ENCODE measurements around the gene SMIM20.

DNA sequence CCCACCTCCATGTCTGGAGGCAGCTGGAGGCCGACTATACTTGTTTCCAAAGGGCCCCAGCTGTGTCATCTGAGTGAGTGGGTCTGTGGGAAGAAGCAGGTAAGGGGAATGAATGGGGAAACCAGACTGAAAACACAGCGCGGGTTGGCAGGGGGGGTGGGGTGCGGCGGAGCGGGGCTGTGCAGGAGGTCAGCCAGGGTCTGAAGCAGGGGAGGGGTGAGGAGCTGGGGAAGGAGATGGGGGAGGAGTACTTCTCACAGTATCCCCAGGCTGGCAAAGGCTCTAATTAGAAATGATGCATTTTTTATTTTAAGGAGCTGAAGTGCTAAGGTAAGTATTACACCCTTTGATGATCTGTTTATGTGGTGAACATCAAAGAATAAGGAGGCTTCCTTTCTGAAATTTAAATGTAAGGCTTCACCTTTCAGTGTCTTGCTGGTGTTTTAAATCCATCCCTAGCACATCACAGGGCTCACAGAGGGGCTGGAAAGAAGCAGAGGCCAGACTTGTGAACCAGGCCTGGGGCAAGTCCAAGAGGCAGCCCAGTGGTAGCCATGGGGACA is 37.5 kb downstream of the SMIM20 start:
- no peak for TF ChIP-seq POLR2A (IDR thresholded peaks at IDR 0.05)
- TF ChIP-seq, protein P1, sequence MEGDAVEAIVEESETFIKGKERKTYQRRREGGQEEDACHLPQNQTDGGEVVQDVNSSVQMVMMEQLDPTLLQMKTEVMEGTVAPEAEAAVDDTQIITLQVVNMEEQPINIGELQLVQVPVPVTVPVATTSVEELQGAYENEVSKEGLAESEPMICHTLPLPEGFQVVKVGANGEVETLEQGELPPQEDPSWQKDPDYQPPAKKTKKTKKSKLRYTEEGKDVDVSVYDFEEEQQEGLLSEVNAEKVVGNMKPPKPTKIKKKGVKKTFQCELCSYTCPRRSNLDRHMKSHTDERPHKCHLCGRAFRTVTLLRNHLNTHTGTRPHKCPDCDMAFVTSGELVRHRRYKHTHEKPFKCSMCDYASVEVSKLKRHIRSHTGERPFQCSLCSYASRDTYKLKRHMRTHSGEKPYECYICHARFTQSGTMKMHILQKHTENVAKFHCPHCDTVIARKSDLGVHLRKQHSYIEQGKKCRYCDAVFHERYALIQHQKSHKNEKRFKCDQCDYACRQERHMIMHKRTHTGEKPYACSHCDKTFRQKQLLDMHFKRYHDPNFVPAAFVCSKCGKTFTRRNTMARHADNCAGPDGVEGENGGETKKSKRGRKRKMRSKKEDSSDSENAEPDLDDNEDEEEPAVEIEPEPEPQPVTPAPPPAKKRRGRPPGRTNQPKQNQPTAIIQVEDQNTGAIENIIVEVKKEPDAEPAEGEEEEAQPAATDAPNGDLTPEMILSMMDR (IDR thresholded peaks at IDR 0.05) = no peak
